COR-L47 (cell line): ENCODE results near the gene EGFL7.

Experiments
- DNase-seq: peaks from one replicate; lab custom pipeline; 2025; lab: John Stamatoyannopoulos, UW

EGFL7 gene

GRCh38 chr9:136662656-136663581 lies at the start of gene EGFL7:
Gene EGFL7, plus strand, starts transcription at chr9:136662916. Its CDS starts 5,367 bp downstream, at chr9:136668283.
- no peak for DNase-seq

- no peak for DNase-seq
Measured at GRCh38 chr9:136613824-136614371, 48.8 kb upstream of the EGFL7 start.

- no peak for DNase-seq
Measured at GRCh38 chr9:136614372-136614922, 48.3 kb upstream of the EGFL7 start.

- no peak for DNase-seq
Measured at GRCh38 chr9:136614967-136615623, 47.6 kb upstream of the EGFL7 start.

- no peak for DNase-seq
Measured at GRCh38 chr9:136615631-136616306, 46.9 kb upstream of the EGFL7 start.

GRCh38 chr9:136616307-136616635 lies 46.4 kb upstream of the EGFL7 start:
- DNase-seq, result no peak

GRCh38 chr9:136616948-136617695 lies 45.6 kb upstream of the EGFL7 start:
- DNase-seq, result no peak

GRCh38 chr9:136617746-136618579 lies 44.8 kb upstream of the EGFL7 start:
- DNase-seq, result no peak

GRCh38 chr9:136618580-136619547 lies 43.9 kb upstream of the EGFL7 start:
- DNase-seq, result no peak

GRCh38 chr9:136619742-136620440 lies 42.8 kb upstream of the EGFL7 start:
- DNase-seq, result no peak

- no peak for DNase-seq
Measured at GRCh38 chr9:136620441-136621018, 42.2 kb upstream of the EGFL7 start.

- no peak for DNase-seq
Measured at GRCh38 chr9:136621019-136621733, 41.5 kb upstream of the EGFL7 start.

GRCh38 chr9:136621734-136622093 lies 41.0 kb upstream of the EGFL7 start:
- no peak for DNase-seq

GRCh38 chr9:136622538-136622948 lies 40.2 kb upstream of the EGFL7 start:
- DNase-seq, result no peak

GRCh38 chr9:136623016-136623841 lies 39.5 kb upstream of the EGFL7 start:
- DNase-seq, result no peak

GRCh38 chr9:136623842-136624183 lies 38.9 kb upstream of the EGFL7 start:
- DNase-seq, result no peak
